A673 (cell line): ENCODE measurements around the gene APOL1. TPM values are rescaled to one million over a fixed set of nuclear protein-coding genes. Genes with fewer than 3 reads are reported as not detected.

Experiments used
- BruUV-seq: library from RNA; stranded (reverse); fragments of 400-500 nt; replicated peaks from 2 replicates; lab custom pipeline; 2021; lab: Mats Ljungman, UMichigan
- CTCF ChIA-PET: fragments of 300-600 bp; sonication (Branson Sonifier 250); formaldehyde crosslinking; loops from one replicate; lab custom pipeline; 2022; ENCODE audit warnings: antibody characterized with exemption; lab: Charles Lee
- POLR2A ChIA-PET: fragments of 300-600 bp; sonication (Branson Sonifier 250); formaldehyde crosslinking; loops from one replicate; lab custom pipeline; 2022; ENCODE audit warnings: antibody characterized with exemption; ENCODE audit not compliant: low non-redundant PET; lab: Charles Lee
- DNase-seq: peaks from one replicate; pipeline ENCODE4 v3.0.0-alpha.2; 2015; ENCODE audit warnings: low spot score
- H3K27ac ChIP-seq: fragments of 200-600 bp; sonication (generic); 2 replicates; pipeline ENCODE4 v1.5.1; 2016; ENCODE audit warnings: mixed run types, low read depth, mild to moderate bottlenecking, mixed read lengths, antibody characterized with exemption, low read length; ENCODE audit not compliant: poor library complexity, severe bottlenecking
- H3K27me3 ChIP-seq: fragments of 200-600 bp; sonication (generic); replicated peaks from 2 replicates; pipeline ENCODE4 v1.6.1; 2017; ENCODE audit warnings: mixed run types, low read depth, mild to moderate bottlenecking, mixed read lengths, antibody characterized with exemption, low read length; ENCODE audit not compliant: insufficient read depth, poor library complexity
- H3K36me3 ChIP-seq: fragments of 200-600 bp; sonication (generic); 2 replicates; pipeline ENCODE4 v1.6.1; 2016; ENCODE audit warnings: mixed run types, mild to moderate bottlenecking, mixed read lengths, antibody characterized with exemption, low read length; ENCODE audit not compliant: insufficient read depth, poor library complexity, severe bottlenecking
- H3K4me1 ChIP-seq: fragments of 200-600 bp; sonication (generic); 2 replicates; pipeline ENCODE4 v1.6.1; 2017; ENCODE audit warnings: mixed run types, mild to moderate bottlenecking, mixed read lengths, antibody characterized with exemption, low read length; ENCODE audit not compliant: insufficient read depth, poor library complexity, severe bottlenecking
- H3K4me3 ChIP-seq: fragments of 200-600 bp; sonication (generic); 2 replicates; pipeline ENCODE4 v1.5.1; 2016; ENCODE audit warnings: low read depth, mixed run types, mild to moderate bottlenecking, mixed read lengths, low read length; ENCODE audit not compliant: poor library complexity, severe bottlenecking
- H3K9me3 ChIP-seq: fragments of 200-600 bp; sonication (generic); 2 replicates; pipeline ENCODE4 v1.6.1; 2016; ENCODE audit warnings: mixed run types, low read depth, mild to moderate bottlenecking, mixed read lengths, antibody characterized with exemption, low read length; ENCODE audit not compliant: poor library complexity, severe bottlenecking
- EZH2 ChIP-seq: fragments of 200-600 bp; sonication (generic); IDR thresholded peaks from 2 replicates; pipeline ENCODE4 v1.6.1; 2017; ENCODE audit warnings: borderline replicate concordance, low read depth, mild to moderate bottlenecking, mixed read lengths, antibody characterized with exemption, low read length; ENCODE audit not compliant: poor library complexity, severe bottlenecking
- intact Hi-C: fragments of 100-400 bp; cut with micrococcal nuclease; formaldehyde crosslinking; loops from one replicate; pipeline ENCODE4 v1.10.0; 2022; ENCODE audit not compliant: unreplicated experiment
- total RNA-seq: library from RNA; stranded (reverse); gene quantifications from 2 replicates; pipeline ENCODE4 v1.2.3, GENCODE V29; 2021
- TF ChIP-seq, protein P1 (sequence below): fragments of 300-800, 200-600 bp; sonication (generic); conservative IDR thresholded peaks from 2 replicates; pipeline ENCODE4 v1.5.1; 2017; ENCODE audit warnings: low read depth, mild to moderate bottlenecking, antibody characterized with exemption, low read length, moderate library complexity, mixed read lengths

Gene APOL1
- total RNA-seq, 1 experiment from 2014 or later, result 0.30 TPM

DNA sequence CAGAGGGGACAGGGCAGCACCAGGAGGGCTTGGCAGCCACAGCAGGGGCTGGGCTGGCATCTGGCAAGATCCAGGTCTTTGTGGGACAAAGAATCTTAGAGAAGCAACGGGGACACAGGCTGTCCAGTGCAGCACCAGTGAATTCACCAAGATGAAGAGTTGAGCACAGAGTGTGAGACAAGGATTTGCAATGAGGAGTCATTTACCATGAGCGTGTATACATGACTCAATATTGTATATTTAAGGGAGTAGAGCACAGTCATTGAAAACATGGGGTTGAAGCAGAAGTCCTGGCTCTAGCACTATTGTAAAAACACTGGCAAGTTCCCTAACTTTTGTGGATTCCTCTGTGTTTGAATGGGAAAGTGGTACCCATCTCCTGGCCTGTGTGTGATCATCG, 3.5 kb downstream of the APOL1 start:
- POLR2A ChIA-PET, result no interaction called here

DNA sequence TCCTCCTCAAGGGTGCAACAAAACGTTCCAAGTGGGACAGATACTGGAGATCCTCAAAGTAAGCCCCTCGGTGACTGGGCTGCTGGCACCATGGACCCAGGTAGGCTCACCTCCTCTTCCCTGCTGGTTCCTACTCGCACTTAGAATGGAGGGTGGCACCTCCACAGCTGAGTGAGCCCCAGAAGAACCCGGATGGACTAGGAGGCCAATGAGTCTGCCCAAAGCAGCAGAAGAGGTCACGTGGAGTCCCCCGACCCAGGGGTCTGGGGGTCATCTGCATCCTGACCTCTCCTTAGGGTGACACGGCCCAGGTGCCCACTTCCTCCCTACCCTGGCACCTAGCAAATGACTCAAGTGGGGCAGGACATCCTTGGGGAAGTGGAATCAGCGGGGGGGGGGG, 4.4 kb downstream of the APOL1 start:
- no peak for TF ChIP-seq EZH2
- TF ChIP-seq, protein P1, sequence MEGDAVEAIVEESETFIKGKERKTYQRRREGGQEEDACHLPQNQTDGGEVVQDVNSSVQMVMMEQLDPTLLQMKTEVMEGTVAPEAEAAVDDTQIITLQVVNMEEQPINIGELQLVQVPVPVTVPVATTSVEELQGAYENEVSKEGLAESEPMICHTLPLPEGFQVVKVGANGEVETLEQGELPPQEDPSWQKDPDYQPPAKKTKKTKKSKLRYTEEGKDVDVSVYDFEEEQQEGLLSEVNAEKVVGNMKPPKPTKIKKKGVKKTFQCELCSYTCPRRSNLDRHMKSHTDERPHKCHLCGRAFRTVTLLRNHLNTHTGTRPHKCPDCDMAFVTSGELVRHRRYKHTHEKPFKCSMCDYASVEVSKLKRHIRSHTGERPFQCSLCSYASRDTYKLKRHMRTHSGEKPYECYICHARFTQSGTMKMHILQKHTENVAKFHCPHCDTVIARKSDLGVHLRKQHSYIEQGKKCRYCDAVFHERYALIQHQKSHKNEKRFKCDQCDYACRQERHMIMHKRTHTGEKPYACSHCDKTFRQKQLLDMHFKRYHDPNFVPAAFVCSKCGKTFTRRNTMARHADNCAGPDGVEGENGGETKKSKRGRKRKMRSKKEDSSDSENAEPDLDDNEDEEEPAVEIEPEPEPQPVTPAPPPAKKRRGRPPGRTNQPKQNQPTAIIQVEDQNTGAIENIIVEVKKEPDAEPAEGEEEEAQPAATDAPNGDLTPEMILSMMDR, result no peak
- no peak for DNase-seq
- intact Hi-C loops, result no loop called here
- ChIA-PET CTCF (no interaction called here), POLR2A (no interaction called here)
- Histone ChIP-seq H3K4me3 (no peak overlapping the region), H3K9me3 (no peaks in the 10 kb centered on the region), H3K4me1 (peaks cover 16% of the 10 kb centered on the region), H3K27me3 (no peaks in the 10 kb centered on the region), H3K36me3 (no peaks in the 10 kb centered on the region), H3K27ac (no peak overlapping the region)
- BruUV-seq, result no TSS peak

More for the DNA sequence above, 3.5 kb downstream of the APOL1 start:
- H3K4me3 ChIP-seq, result no peak overlapping the region
- TF ChIP-seq, protein P1, result no peak
- no peak for TF ChIP-seq EZH2
- no peaks in the 10 kb centered on the region for H3K9me3 ChIP-seq
- no TSS peak for BruUV-seq
- intact Hi-C loops, result no loop called here
- H3K36me3 ChIP-seq, result no peaks in the 10 kb centered on the region
- no peak overlapping the region for H3K27ac ChIP-seq
- no peak for DNase-seq
- peaks cover 16% of the 10 kb centered on the region for H3K4me1 ChIP-seq
- no peaks in the 10 kb centered on the region for H3K27me3 ChIP-seq
- CTCF ChIA-PET, result no interaction called here

DNA sequence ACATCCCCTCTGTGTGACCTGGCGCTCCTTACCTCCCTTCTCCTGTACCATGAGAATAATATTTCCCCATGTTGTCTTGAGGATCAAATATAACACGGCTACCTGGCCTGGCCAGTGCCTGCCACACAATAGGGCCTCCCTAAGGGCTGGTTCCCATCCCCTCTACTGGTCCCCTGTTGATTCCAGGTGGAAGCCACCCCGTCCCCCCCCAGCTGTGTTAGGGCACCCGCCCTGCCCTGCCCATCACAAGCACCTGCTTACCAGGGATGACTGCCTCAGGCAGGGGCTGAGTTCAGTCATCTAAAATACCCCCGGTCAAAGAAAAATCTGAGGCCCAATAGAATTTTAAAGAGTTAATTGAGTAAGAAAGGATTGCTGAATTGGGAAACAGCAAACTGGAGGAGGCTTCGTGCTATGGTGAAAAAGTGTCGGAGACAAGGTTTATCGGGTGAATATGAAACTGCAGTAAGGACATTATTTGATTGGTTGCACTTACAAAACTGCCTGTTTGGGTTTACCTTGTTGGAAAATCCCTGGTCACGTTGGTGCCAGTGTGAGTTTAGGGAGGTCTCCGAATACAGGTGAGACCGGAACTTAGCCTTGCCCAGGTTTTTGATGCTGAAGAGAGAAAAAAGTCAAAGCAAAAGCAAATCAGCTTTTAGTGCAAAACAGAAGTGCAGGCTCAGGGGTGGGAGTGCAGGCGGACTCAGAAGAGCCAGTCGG, 5.2 kb downstream of the APOL1 start:
- TF ChIP-seq, protein P1, result no peak
- TF ChIP-seq EZH2, result no peak
- ChIA-PET POLR2A (no interaction called here), CTCF (no interaction called here)
- DNase-seq, result no peak
- intact Hi-C loops, result no loop called here
- no TSS peak for BruUV-seq
- no peaks in the 10 kb centered on the region for H3K27me3 ChIP-seq
- H3K27ac ChIP-seq, result no peak overlapping the region
- H3K4me1 ChIP-seq, result peaks cover 16% of the 10 kb centered on the region
- no peak overlapping the region for H3K4me3 ChIP-seq
- H3K9me3 ChIP-seq, result no peaks in the 10 kb centered on the region
- H3K36me3 ChIP-seq, result no peaks in the 10 kb centered on the region
